Kidney tubule cell (primary cell): Measurements from ENCODE around the gene KCNMB2.

Experiments used
- DNase-seq: peaks from one replicate; pipeline ENCODE4 v3.0.0-alpha.2; 2018; ENCODE audit warnings: low spot score

KCNMB2 gene

DNA sequence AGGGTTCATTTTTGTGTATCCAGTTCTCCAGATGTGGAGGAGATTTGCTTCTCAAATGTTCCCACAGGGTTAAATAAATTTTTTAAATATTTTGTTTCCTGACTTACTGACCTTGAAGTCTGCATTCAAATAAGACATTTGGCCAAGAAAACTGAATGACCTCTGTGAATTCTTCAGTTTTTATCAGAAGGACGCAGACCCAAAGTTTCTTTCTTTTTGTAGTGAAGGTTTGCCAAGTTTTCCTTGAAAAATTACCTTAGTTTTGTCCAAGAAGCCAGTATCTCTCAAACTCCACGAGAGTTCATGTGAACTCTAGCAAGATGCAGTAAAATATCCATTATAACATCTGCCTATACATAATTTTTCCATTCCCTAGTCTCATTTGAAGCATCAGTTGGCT lies 332.4 kb downstream of the KCNMB2 start:
- no peak for DNase-seq

DNA sequence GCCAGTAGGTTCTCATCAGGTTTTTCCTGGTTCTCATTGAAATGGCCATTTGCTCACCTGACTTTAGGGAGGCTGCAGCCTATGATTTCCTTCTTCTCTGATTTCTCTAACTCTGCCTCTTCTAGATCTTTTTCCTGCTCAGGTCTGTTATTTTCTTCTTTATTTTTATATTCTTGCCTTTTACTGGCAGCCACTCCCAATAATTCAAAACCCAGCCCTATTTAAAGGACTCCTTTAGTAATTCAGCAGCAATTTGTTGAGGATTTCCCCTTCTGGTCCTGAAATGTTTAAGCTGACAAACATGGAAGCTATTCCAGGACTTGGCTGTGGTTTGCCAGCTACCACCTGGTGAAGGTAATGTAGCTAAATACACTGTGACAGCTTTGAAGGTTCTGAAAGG lies 333.8 kb downstream of the KCNMB2 start:
- no peak for DNase-seq

DNA sequence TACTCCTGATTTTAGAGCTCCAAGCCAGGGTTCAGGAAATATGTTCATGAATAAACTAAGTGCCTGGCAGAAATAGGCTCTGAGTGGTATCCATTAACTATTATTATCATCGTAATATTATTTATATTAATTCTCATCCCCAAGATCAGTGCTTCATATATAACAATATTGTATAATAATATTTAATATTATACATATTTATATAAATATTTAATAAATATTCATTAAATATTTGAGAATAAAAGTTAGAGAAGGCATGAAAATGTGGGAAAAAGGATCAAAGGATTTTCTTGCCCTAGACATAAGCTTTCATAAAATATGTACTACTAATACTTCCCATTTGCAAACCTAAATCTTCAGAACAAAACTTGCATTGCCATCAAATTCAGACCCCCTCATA lies 338.9 kb downstream of the KCNMB2 start:
- DNase-seq: no peak

DNA sequence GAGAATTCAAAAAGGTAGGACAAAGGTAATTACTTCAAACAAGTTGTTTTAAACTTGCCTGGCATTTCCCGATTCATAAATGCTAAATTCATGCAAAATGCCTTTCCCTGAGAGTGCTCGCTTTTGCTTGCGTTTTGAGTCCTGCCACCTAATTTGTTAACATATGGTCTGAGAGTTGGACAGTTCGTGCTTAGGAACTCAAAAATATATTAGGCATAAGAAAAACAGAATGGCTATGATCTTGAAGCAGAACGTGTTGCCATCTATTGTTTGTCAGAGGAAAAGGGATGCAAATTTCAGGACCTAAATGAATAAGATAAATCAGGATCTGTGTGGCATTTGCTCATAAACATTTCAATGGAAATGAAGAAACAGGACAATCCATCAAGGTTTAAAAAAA lies 339.6 kb downstream of the KCNMB2 start:
- DNase-seq: no peak

GRCh38 chr3:178880274-178880673 lies 344.0 kb downstream of the KCNMB2 start:
- no peak for DNase-seq
